Right lobe of liver (tissue), 6 donors: ENCODE results near the gene COL11A2. TPM values are rescaled to one million over a fixed set of nuclear protein-coding genes. Genes with fewer than 3 reads are reported as not detected.

ENCODE experiments used
- ATAC-seq, 4 donors: fragments of 200-7000 bp; cut with Tn5 transposase; one replicate each; pipeline ENCODE4 v1.9.1; 2020; ENCODE audit warnings: mild to moderate bottlenecking in 4 of 4, moderate library complexity in 4 of 4
- DNase-seq, 3 donors: peaks; one replicate each; pipeline ENCODE4 v3.0.0-alpha.2; 2020
- H3K27ac ChIP-seq, 3 donors: fragments of 200-600 bp; one replicate each; pipeline ENCODE4 v1.8.0; 2022
- H3K27me3 ChIP-seq, 2 donors: fragments of 200-600 bp; one replicate each; pipeline ENCODE4 v1.8.0; 2022
- H3K36me3 ChIP-seq, 4 donors: fragments of 200-600 bp; sonication (generic) in 1 of 4; one replicate each; pipeline versions ENCODE4 v1.5.1 to v1.8.0; 2017 to 2022; ENCODE audit warnings: control low read depth in 1 of 4
- H3K4me1 ChIP-seq, 4 donors: fragments of 200-600 bp; sonication (generic) in 1 of 4; one replicate each; pipeline versions ENCODE4 v1.5.1 to v1.8.0; 2017 to 2022; ENCODE audit warnings: control low read depth in 1 of 4
- H3K4me3 ChIP-seq, 3 donors: fragments of 200-600 bp; one replicate each; pipeline ENCODE4 v1.8.0; 2022
- H3K9me3 ChIP-seq, 4 donors: fragments of 200-600 bp; sonication (generic) in 1 of 4; one replicate each; pipeline versions ENCODE4 v1.5.1 to v1.8.0; 2017 to 2022; ENCODE audit warnings: control low read depth in 1 of 4
- CTCF ChIP-seq, 4 donors: fragments of 200-600 bp in 3 of 4; fragments of 450-650 bp in 1 of 4; IDR thresholded peaks; one replicate each; pipeline versions ENCODE4 v1.5.1 to v1.8.0; 2016 to 2022; ENCODE audit warnings: antibody characterized with exemption in 4 of 4, mild to moderate bottlenecking in 2 of 4
- POLR2A ChIP-seq: fragments of 450-650 bp; IDR thresholded peaks from one replicate; pipeline ENCODE4 v1.6.1; 2017; ENCODE audit warnings: antibody characterized with exemption, mild to moderate bottlenecking
- WGBS: methylation state at CpG from one replicate; pipeline ENCODE4 v1.1.6; 2018; ENCODE audit warnings: low coverage, low lambda C conversion rate; ENCODE audit not compliant: insufficient coverage; ENCODE audit errors: missing lambda C conversion rate; 5-methylcytosine and 5-hydroxymethylcytosine counted together
- intact Hi-C, 2 donors: fragments of 100-400 bp; cut with DNase I; formaldehyde crosslinking; loops; one replicate each; pipeline versions ENCODE4 v1.11.2 to v1.14.1; 2022
- total RNA-seq, 6 experiments: library from RNA; depleted of rRNA in 2 of 6; stranded (reverse); fragments of >200 nt in 2 of 6; fragmentation: NEBNext Ultra II Directional in 3 of 6; extraction: Animal tissue kit (Norgen Biotek cat#: 25700) in 3 of 6; gene quantifications; one replicate each; pipeline versions ENCODE4 v1.1.0 to v1.2.4, GENCODE V29; 2016 to 2023
- donor health status: DM: no; HTN: yes; CAD: no.
- donor health status: DM: no; HTN: no; CAD: no.
- donor health status: DM: no; HTN: no; CAD: no.
- donor health status: DM: no; HTN: yes; CAD: no.
- donor health status: DM: no; HTN: yes; CAD: no.

COL11A2 gene
- total RNA-seq, 6 experiments from 2014 or later = 0.06 to 1.4 (median 0.61) TPM

- DNase-seq (no peak), ATAC-seq (no peak)
- intact Hi-C loops = no loop called here
- no peak overlapping the region for H3K27ac ChIP-seq
- WGBS = 52% methylated on average over 7 of the region's 7 CpGs
- TF ChIP-seq POLR2A (no peak), CTCF (IDR thresholded peaks at IDR 0.05) (no peak)
- H3K27me3 ChIP-seq = no peaks in the 10 kb centered on the region
- H3K36me3 ChIP-seq = no peaks in the 10 kb centered on the region
- no peaks in the 10 kb centered on the region for H3K9me3 ChIP-seq
- H3K4me3 ChIP-seq = no peak overlapping the region
- no peaks in the 10 kb centered on the region for H3K4me1 ChIP-seq
Observed at GRCh38 chr6:33140556-33140955, 51.7 kb downstream of the COL11A2 start.

- no peak overlapping the region for H3K27ac ChIP-seq
- no peaks in the 10 kb centered on the region for H3K9me3 ChIP-seq
- TF ChIP-seq CTCF (IDR thresholded peaks at IDR 0.05) (no peak), POLR2A (no peak)
- ATAC-seq (no peak), DNase-seq (no peak)
- no peaks in the 10 kb centered on the region for H3K27me3 ChIP-seq
- H3K36me3 ChIP-seq = no peaks in the 10 kb centered on the region
- 66% methylated on average over 8 of the region's 8 CpGs for WGBS
- no peak overlapping the region for H3K4me3 ChIP-seq
- no peaks in the 10 kb centered on the region for H3K4me1 ChIP-seq
- intact Hi-C loops = no loop called here
Observed at GRCh38 chr6:33139596-33140206, 52.6 kb downstream of the COL11A2 start.

- H3K27me3 ChIP-seq = no peaks in the 10 kb centered on the region
- TF ChIP-seq POLR2A (no peak), CTCF (IDR thresholded peaks at IDR 0.05) (no peak)
- intact Hi-C loops = no loop called here
- H3K9me3 ChIP-seq = no peaks in the 10 kb centered on the region
- H3K36me3 ChIP-seq = no peaks in the 10 kb centered on the region
- H3K4me3 ChIP-seq = no peak overlapping the region
- no peaks in the 10 kb centered on the region for H3K4me1 ChIP-seq
- no peak for DNase-seq
- WGBS = 56% methylated on average over 4 of the region's 4 CpGs
- H3K27ac ChIP-seq = no peak overlapping the region
- ATAC-seq = no peak
Observed at GRCh38 chr6:33136310-33136900, 55.9 kb downstream of the COL11A2 start.

GRCh38 chr6:33132081-33132524 lies 60.2 kb downstream of the COL11A2 start:
- no peak for ATAC-seq
- Histone ChIP-seq H3K4me1 (no peaks in the 10 kb centered on the region), H3K9me3 (no peaks in the 10 kb centered on the region), H3K36me3 (no peaks in the 10 kb centered on the region), H3K4me3 (no peak overlapping the region), H3K27me3 (no peaks in the 10 kb centered on the region), H3K27ac (no peak overlapping the region)
- intact Hi-C loops = no loop called here
- no peak for DNase-seq
- no peak for TF ChIP-seq CTCF (IDR thresholded peaks at IDR 0.05)
- TF ChIP-seq POLR2A = no peak
- WGBS = 36% methylated on average over 8 of the region's 8 CpGs
